Endothelial cell of umbilical vein (primary cell): ENCODE data around the gene CTIF. TPM values are rescaled to one million over a fixed set of nuclear protein-coding genes. Genes with fewer than 3 reads are reported as not detected.

Experiments used
- BruUV-seq: library from RNA; stranded (reverse); fragments of 400-500 nt; replicated peaks from 2 replicates; lab custom pipeline; 2021; lab: Mats Ljungman, UMichigan
- CTCF ChIA-PET: fragments of 300-600, 350-600 bp; sonication (Branson Sonifier 250); formaldehyde crosslinking; loops from one replicate; lab custom pipeline; 2021; ENCODE audit warnings: antibody characterized with exemption, inconsistent platforms; lab: Charles Lee
- POLR2A ChIA-PET: fragments of 300-600, 350-600 bp; sonication (Branson Sonifier 250); formaldehyde crosslinking; loops from one replicate; lab custom pipeline; 2021; ENCODE audit warnings: antibody characterized with exemption, inconsistent platforms; lab: Charles Lee
- DNase-seq: peaks from one replicate; pipeline ENCODE4 v3.0.0-alpha.2; 2011; ENCODE audit warnings: low read depth, low spot score
- FAIRE-seq: peaks from 2 replicates; lab custom pipeline; 2011; peaks lifted over from hg19 to GRCh38; lab: Jason Lieb, UNC
- H2AFZ ChIP-seq: 2 replicates; pipeline ENCODE4 v1.6.0; 2012; ENCODE audit warnings: low read depth, low read length, control low read depth, inconsistent platforms
- H3K27ac ChIP-seq: 2 replicates; pipeline ENCODE4 v1.5.1; 2011; ENCODE audit warnings: low read depth, mild to moderate bottlenecking, control low read depth, low read length, moderate library complexity; ENCODE audit not compliant: insufficient read depth
- H3K27me3 ChIP-seq, 2 experiments: 2 replicates each; pipeline versions ENCODE4 v1.6.0 to v1.6.1; 2011; ENCODE audit warnings: low read length in 2 of 2, mixed read lengths in 1 of 2; ENCODE audit not compliant: control insufficient read depth in 2 of 2, insufficient read depth in 2 of 2
- H3K36me3 ChIP-seq, 2 experiments: 2 replicates in 1 of 2; 3 replicates in 1 of 2; pipeline ENCODE4 v1.5.1; 2011; ENCODE audit warnings: low read length in 2 of 2, mild to moderate bottlenecking in 1 of 2, moderate library complexity in 1 of 2; ENCODE audit not compliant: control insufficient read depth in 2 of 2, insufficient read depth in 2 of 2; ENCODE audit errors: extremely low read depth in 1 of 2
- H3K4me1 ChIP-seq: 3 replicates; pipeline ENCODE4 v1.5.1; 2011; ENCODE audit warnings: mild to moderate bottlenecking, low read length; ENCODE audit not compliant: control insufficient read depth, insufficient read depth; ENCODE audit errors: extremely low read depth
- H3K4me2 ChIP-seq: 2 replicates; pipeline ENCODE4 v1.6.1; 2011; ENCODE audit warnings: low read length, control low read depth, mixed read lengths; ENCODE audit not compliant: insufficient read depth
- H3K4me3 ChIP-seq, 3 experiments: fragments of 200-600 bp in 1 of 3; sonication (generic), shearing (Covaris generic) in 1 of 3; replicated peaks in 1 of 3; 2 replicates each; pipeline ENCODE4 v1.5.1; 2011 to 2016; ENCODE audit warnings: control low read depth in 3 of 3, low read length in 3 of 3, mild to moderate bottlenecking in 2 of 3, inconsistent platforms in 1 of 3, low read depth in 1 of 3, moderate library complexity in 1 of 3; ENCODE audit not compliant: insufficient read depth in 1 of 3
- H3K79me2 ChIP-seq: 2 replicates; pipeline ENCODE4 v1.6.0; 2012; ENCODE audit warnings: low read length, inconsistent platforms; ENCODE audit not compliant: control insufficient read depth, insufficient read depth
- H3K9ac ChIP-seq: replicated peaks from 2 replicates; pipeline ENCODE3; 2011; ENCODE audit warnings: low read length, control low read depth; ENCODE audit not compliant: insufficient read depth; ENCODE audit errors: extremely low read depth
- H3K9me1 ChIP-seq: replicated peaks from 3 replicates; pipeline ENCODE4 v1.6.0; 2011; ENCODE audit warnings: mild to moderate bottlenecking, low read length; ENCODE audit not compliant: control insufficient read depth, insufficient read depth; ENCODE audit errors: extremely low read depth
- H3K9me3 ChIP-seq: replicated peaks from 2 replicates; pipeline ENCODE4 v1.5.1; 2012; ENCODE audit warnings: low read length, inconsistent platforms; ENCODE audit not compliant: control insufficient read depth, insufficient read depth
- H4K20me1 ChIP-seq: replicated peaks from 2 replicates; pipeline ENCODE3; 2011; ENCODE audit warnings: mild to moderate bottlenecking, low read length; ENCODE audit not compliant: control insufficient read depth, insufficient read depth; ENCODE audit errors: extremely low read depth
- EZH2 ChIP-seq: IDR thresholded peaks from 2 replicates; pipeline ENCODE4 v1.6.1; 2012; ENCODE audit warnings: borderline replicate concordance, low read depth, mild to moderate bottlenecking, moderate library complexity, low read length, inconsistent platforms; ENCODE audit not compliant: severe bottlenecking
- FOS ChIP-seq: IDR thresholded peaks from 2 replicates; pipeline ENCODE4 v1.6.1; 2011; ENCODE audit warnings: mild to moderate bottlenecking, low read length, moderate library complexity, borderline replicate concordance; ENCODE audit not compliant: insufficient read depth
- GATA2 ChIP-seq: IDR thresholded peaks from 2 replicates; pipeline ENCODE4 v1.7.0; 2011; ENCODE audit warnings: low read depth, mild to moderate bottlenecking, moderate library complexity, mixed read lengths, low read length; ENCODE audit not compliant: insufficient read length, insufficient read depth
- JUN ChIP-seq: IDR thresholded peaks from 2 replicates; pipeline ENCODE4 v1.6.1; 2011; ENCODE audit warnings: borderline replicate concordance, low read depth; ENCODE audit not compliant: insufficient read length, insufficient read depth
- MYC ChIP-seq: IDR thresholded peaks from one replicate; pipeline ENCODE4 v1.6.1; 2011; ENCODE audit warnings: mild to moderate bottlenecking, low read depth, low read length
- POLR2A ChIP-seq: IDR thresholded peaks from 2 replicates; pipeline ENCODE4 v1.6.1; 2012; ENCODE audit warnings: low read depth, mild to moderate bottlenecking, control low read depth, low read length
- POLR2AphosphoS5 ChIP-seq: IDR thresholded peaks from 2 replicates; pipeline ENCODE4 v1.6.1; 2012; ENCODE audit warnings: low read depth, mild to moderate bottlenecking, control low read depth, low read length, moderate library complexity; ENCODE audit not compliant: insufficient read depth
- dilution Hi-C: fragments of 300-500 bp; cut with MboI; formaldehyde crosslinking; loops from one replicate; pipeline ENCODE4 v1.15.0; 2019; ENCODE audit warnings: low sequenced_read_pairs; ENCODE audit not compliant: extremely low pct_ligation_motif_present
- intact Hi-C: fragments of 100-400 bp; cut with micrococcal nuclease; formaldehyde crosslinking; loops from one replicate; pipeline ENCODE4 v1.10.0; 2022
- polyA plus RNA-seq, 4 experiments: library from polyadenylated mRNA; depleted of rRNA in 3 of 4; stranded (reverse) in 3 of 4; unstranded in 1 of 4; fragments of >200 nt; gene quantifications; 2 replicates each; pipeline versions ENCODE4 v1.2.1 to v1.2.3, GENCODE V29; 2011 to 2012; ENCODE audit warnings: missing spikeins in 1 of 4
- total RNA-seq: library from RNA; stranded (reverse); gene quantifications from 2 replicates; pipeline ENCODE4 v1.2.3, GENCODE V29; 2021
- TF ChIP-seq, protein P1 (sequence below): IDR thresholded peaks from 2 replicates; pipeline ENCODE4 v1.6.1; 2011; ENCODE audit not compliant: insufficient read depth, insufficient read length
- TF ChIP-seq, protein P2 (sequence below), 2 donors: IDR thresholded peaks; 1 replicate in 1 of 2; 2 replicates in 1 of 2; pipeline ENCODE4 v1.5.1; 2011; ENCODE audit warnings: low read length in 2 of 2, mild to moderate bottlenecking in 2 of 2, moderate library complexity in 2 of 2, control low read depth in 1 of 2, inconsistent platforms in 1 of 2, low read depth in 1 of 2; ENCODE audit not compliant: insufficient read depth in 1 of 2; ENCODE audit errors: extremely low read depth in 1 of 2

The CTIF gene
- total and polyA plus RNA-seq, 2 donors (not counting 3 experiments of a cell fraction or from before 2014, with no cell fraction given) = 20.9 to 57.7 TPM

DNA sequence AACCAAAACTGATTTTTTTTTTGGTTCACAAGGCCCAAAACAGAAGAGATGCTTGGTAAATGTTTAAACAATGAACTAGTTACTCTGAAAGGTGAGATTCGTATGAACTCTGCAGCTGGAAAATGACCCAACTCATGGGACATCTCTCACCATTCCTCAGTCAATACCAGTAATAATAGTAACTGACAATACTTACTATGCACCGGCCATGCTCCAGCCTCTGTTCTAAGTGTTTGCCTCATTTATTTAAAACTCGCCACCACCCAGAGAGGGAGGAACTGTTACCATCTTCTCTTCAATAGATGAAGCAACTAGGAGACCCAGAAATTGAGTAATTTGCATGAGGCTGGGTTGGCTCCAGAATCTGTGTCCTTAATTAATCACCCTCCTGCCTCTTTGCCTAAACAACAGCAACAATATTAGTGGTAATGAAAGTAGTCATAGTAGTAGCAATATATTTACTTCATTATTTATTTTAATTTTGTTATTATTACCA lies 130.4 kb downstream of the CTIF start:
- DNase-seq (no peak), FAIRE-seq (no peak)
- dilution Hi-C loops (no loop called here), intact Hi-C loops (no loop called here)
- Histone ChIP-seq H3K9me1 (no peaks in the 10 kb centered on the region), H3K27ac (no peak overlapping the region), H3K36me3 (peaks cover 0 to 14% of the 10 kb centered on the region in 2 experiments), H3K4me3 (no peak overlapping the region), H4K20me1 (no peaks in the 10 kb centered on the region), H3K4me1 (no peaks in the 10 kb centered on the region), H3K9ac (no peak overlapping the region), H3K27me3 (no peaks in the 10 kb centered on the region), H3K9me3 (no peaks in the 10 kb centered on the region), H3K4me2 (no peak overlapping the region), H2AFZ (no peak overlapping the region), H3K79me2 (no peaks in the 10 kb centered on the region)
- no peak for TF ChIP-seq GATA2
- no peak for TF ChIP-seq POLR2A
- TF ChIP-seq, protein P1, sequence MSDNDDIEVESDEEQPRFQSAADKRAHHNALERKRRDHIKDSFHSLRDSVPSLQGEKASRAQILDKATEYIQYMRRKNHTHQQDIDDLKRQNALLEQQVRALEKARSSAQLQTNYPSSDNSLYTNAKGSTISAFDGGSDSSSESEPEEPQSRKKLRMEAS = no peak
- CTCF ChIA-PET = interaction anchor here (2.5 kb wide), 1 partner anchor 193 kb away, joined by 15 read pairs; no protein-coding TSS in a partner anchor
- no TSS peak for BruUV-seq
- POLR2A ChIA-PET = no interaction called here

DNA sequence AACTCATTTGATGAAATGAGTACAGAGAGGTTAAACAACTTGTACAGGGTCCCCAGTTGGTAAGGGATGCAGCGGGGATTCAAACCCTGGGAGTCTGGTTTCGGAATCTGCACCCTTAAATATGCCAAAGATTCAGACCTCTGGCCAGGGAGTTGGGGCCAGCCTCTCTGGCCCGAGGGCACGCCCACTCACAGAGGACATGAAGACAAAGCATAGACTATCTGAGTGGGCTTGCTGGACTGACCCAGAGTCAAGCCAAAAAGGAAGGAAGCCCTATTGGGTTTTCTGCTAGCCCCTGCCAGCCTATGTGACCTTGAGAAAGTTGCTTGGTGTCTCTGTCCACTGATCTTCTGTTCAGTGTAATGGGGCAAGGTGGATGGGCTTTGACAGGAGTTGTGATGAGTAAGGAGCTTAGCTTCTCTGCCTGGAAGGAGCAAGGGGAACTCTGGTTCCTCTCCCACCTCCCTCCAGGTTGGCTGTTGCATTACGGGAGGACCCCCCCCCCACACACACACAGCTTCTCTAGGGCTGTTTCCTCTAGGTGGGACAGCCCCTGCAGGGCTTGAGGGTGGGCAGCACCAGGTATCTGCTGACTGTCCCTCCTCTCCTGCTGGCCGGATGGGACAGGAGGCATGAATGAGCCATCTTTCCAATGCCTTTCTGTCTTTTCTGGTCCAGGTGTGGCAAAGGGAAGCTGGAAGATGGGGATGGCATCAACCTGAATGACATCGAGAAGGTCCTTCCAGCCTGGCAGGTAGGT lies 131.3 kb downstream of the CTIF start:
- H4K20me1 ChIP-seq = no peaks in the 10 kb centered on the region
- no peaks in the 10 kb centered on the region for H3K9me3 ChIP-seq
- BruUV-seq = no TSS peak
- H3K9ac ChIP-seq = no peak overlapping the region
- no peak overlapping the region for H3K4me2 ChIP-seq
- H3K79me2 ChIP-seq = no peaks in the 10 kb centered on the region
- intact Hi-C loops (no loop called here), dilution Hi-C loops (no loop called here)
- peaks cover 0 to 14% of the 10 kb centered on the region in 2 experiments for H3K36me3 ChIP-seq
- no peak overlapping the region for H3K27ac ChIP-seq
- TF ChIP-seq EZH2 (no peak), MYC (no peak), JUN (no peak), POLR2A (no peak), POLR2AphosphoS5 (no peak), GATA2 (no peak), FOS (no peak)
- TF ChIP-seq, protein P2, sequence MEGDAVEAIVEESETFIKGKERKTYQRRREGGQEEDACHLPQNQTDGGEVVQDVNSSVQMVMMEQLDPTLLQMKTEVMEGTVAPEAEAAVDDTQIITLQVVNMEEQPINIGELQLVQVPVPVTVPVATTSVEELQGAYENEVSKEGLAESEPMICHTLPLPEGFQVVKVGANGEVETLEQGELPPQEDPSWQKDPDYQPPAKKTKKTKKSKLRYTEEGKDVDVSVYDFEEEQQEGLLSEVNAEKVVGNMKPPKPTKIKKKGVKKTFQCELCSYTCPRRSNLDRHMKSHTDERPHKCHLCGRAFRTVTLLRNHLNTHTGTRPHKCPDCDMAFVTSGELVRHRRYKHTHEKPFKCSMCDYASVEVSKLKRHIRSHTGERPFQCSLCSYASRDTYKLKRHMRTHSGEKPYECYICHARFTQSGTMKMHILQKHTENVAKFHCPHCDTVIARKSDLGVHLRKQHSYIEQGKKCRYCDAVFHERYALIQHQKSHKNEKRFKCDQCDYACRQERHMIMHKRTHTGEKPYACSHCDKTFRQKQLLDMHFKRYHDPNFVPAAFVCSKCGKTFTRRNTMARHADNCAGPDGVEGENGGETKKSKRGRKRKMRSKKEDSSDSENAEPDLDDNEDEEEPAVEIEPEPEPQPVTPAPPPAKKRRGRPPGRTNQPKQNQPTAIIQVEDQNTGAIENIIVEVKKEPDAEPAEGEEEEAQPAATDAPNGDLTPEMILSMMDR (IDR thresholded peaks at IDR 0.05; ENCODE audit: extremely low read depth in 1 of 2, insufficient read depth in 1 of 2, low read depth in 1 of 2, low read length in 2 of 2) = no peak
- TF ChIP-seq, protein P1 = no peak
- no peak overlapping the region for H3K4me3 ChIP-seq
- DNase-seq (no peak), FAIRE-seq (no peak)
- H3K9me1 ChIP-seq = no peaks in the 10 kb centered on the region
- ChIA-PET CTCF (interaction anchor here (2.5 kb wide), 1 partner anchor 194 kb away, joined by 15 read pairs; no protein-coding TSS in a partner anchor), POLR2A (no interaction called here)
- no peaks in the 10 kb centered on the region for H3K4me1 ChIP-seq
- no peaks in the 10 kb centered on the region for H3K27me3 ChIP-seq
- no peak overlapping the region for H2AFZ ChIP-seq
